Measurements from ENCODE around the gene CDKAL1.
"Not testable (repeated sequence)": the region's sequence is repeated elsewhere in the genome, so short reads cannot be mapped to it uniquely, and the experiment has no call there.

The CDKAL1 gene

GRCh38 chr6:20599302-20600051 lies 65.2 kb downstream of the CDKAL1 start:
- no peak for DNase-seq

- no peak for DNase-seq
Measured at GRCh38 chr6:20600831-20601230, 66.6 kb downstream of the CDKAL1 start.

- no peak for DNase-seq
Measured at GRCh38 chr6:20604159-20604558, 69.9 kb downstream of the CDKAL1 start.

DNA sequence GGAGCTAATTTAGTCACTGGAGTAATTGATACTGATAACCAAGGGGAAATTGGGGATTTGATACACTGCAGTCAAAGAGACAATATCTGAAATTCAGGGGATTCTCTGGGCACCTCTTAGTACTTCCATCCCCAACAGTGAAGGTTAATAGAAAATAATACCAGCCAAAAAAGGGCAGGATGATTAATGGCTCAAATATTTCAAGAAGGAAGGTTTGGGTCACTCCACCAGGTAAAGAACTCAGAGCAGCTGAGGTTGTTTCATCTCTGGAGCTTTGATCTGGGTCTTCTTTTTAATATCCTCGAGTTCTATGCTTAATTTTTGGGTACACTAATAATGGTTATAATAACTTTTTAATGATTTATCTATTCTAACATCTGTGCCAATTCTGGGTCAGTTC lies 70.8 kb downstream of the CDKAL1 start:
- DNase-seq, result no peak

DNA sequence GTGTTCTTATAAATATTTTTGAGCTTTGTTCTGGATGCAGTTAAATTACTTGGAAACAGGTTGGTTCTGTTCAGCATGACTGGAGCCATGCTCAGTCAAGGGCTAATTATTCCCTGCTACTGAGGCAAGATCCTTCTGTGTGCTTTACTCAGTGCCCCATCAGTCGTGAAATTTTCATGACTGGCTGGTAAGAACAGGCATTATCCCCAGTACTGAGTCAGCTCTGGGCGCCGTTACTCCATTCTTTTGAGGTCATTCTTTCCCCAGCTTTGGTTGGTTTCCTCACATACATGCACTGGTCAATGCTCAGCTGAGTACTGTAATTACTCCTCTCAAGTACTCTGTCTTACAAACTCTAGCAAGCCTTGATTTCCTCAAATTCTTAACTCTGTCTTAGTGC lies 71.3 kb downstream of the CDKAL1 start:
- no peak for DNase-seq

DNA sequence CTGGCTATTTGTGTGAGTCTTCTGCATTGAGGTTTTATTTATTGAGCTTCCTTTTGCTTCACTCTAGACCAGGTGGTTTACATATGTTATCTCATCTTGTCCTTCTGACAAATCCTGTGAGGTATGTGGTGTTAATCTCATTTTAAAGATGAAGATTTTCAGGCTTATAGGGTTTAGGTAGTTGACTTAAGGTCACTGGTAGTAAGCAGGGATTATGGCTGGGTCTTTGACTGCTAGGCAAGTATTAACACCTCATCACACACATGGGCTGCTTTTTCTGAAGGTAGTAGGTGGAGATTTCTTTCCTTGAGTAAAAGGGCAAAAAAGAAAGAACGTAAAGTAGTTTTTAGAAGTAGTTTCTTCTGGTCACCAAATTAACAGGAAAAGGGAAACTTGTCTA lies 72.6 kb downstream of the CDKAL1 start:
- DNase-seq, result no peak

GRCh38 chr6:20608356-20608755 lies 74.1 kb downstream of the CDKAL1 start:
- no peak for DNase-seq

DNA sequence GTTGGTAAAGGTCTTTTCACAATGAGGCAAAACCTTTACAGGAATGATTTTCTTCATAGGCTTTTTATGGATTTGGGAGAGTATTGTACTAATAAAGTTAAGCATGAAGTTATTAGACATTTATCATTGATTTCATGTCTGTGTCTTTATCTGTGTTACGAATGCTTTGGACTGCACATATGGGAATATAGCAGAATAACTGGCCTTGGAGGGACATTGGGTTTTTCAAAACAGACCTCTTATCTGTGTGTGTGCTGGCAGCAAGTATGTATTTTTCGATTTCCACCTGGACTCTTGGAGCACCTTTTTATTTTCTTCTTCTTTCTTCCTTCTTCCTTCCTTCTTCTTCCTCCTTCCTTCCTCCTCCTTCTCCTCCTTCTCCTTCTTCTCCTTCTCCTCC lies 74.6 kb downstream of the CDKAL1 start:
- DNase-seq, result no peak

GRCh38 chr6:20609924-20610323 lies 75.7 kb downstream of the CDKAL1 start:
- DNase-seq, result not testable (repeated sequence)

DNA sequence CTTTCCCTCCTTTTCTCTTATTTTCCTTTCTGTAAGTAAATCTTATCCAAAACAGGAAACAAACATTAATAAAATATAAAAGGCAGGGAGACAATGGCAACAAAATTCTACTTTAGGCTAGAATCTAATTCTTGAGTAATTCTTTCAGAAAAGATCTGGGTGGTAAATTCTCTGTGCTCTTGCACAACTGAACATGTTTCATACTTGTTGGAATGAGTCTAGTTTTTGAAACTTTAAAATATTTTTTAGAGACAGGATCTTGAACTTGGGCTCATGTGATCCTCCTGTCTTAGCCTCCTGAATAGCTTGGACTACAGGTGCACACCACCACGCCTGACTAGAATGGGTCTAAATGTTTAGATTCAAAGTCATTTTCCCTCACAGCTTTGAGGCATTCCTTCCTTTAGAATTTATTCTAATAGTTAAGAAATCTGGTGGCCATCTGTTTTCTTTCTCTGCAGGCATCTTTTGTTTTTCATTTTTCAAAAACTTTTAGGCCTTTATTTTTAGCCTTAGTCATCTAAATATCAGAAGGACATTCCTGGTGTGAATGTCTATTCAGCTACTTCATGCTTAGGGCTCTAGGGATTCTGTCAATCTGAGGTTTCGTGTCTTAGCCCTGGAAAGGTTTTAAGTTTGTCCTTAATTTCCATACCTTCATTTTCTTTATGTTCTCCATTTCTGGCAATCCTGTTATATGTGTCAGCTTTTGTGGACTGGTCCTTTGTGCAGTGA lies 76.5 kb downstream of the CDKAL1 start:
- DNase-seq, result no peak

GRCh38 chr6:20617537-20617936 lies 83.3 kb downstream of the CDKAL1 start:
- not testable (repeated sequence) for DNase-seq

- DNase-seq, result no peak
Measured at GRCh38 chr6:20620043-20620442, 85.8 kb downstream of the CDKAL1 start.

GRCh38 chr6:20623761-20624160 lies 89.5 kb downstream of the CDKAL1 start:
- no peak for DNase-seq

DNA sequence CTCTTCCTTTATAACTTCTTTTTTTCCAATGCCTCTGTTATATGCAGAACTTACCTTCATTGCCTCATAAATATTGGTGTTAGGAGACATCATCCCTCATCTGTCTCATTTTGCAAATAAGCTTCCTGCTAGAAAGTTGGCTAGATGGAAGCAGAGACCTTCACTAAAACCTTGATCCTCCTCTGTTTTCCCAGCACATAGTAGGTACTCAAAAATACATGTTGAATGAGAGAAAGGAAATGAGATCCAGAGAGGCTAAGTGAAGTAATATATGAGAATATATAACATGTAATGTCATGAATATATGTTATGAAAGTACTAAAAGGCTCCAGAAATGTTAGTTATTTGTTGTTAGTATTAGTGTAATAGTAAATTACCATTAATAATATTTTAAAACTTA lies 91.9 kb downstream of the CDKAL1 start:
- DNase-seq, result no peak

- DNase-seq, result no peak
Measured at GRCh38 chr6:20629509-20629908, 95.3 kb downstream of the CDKAL1 start.

- DNase-seq, result no peak
Measured at GRCh38 chr6:20630136-20630535, 95.9 kb downstream of the CDKAL1 start.

DNA sequence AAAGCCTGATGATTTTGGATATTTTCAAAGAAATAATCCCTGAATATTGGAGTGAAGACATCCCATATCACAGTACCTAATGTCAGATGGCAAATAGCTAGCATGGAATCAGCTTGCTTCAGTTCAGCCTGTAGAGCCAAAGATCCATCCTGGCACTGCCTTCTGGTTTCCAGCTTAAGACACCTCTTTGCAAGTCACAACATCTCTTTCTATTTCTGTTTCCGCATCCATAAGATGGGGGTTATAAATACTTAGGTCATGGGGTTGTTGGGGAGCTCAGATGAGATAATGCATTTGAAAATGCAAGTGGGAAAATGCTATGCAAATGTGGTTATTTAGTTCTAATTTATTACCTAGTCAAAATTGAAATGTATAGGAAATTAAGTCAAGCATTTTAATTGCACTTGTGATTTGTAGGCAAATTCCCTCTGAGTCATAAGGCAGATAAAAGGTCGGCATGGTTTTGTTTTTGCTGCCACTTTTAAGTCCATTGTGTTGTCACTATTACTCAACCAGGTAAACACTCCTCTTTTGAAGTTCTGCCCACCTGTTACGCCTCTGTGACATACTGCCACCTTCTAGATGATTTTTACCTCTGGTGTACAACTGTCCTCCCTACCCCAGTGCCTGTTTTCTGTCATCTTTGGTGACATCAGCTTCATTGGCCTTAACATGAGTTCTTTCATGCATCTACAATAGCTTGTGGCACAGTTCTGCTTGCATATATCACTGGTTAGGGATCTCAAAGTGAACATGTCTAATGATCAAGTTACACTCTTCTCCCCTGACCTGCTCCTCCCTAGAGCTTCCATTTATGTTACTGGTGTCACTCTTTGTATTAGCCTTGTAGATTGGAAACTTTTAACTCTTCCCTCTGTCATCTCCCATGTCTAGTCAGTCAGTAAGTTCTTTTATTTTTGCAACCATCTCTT lies 96.6 kb downstream of the CDKAL1 start:
- no peak for DNase-seq

DNA sequence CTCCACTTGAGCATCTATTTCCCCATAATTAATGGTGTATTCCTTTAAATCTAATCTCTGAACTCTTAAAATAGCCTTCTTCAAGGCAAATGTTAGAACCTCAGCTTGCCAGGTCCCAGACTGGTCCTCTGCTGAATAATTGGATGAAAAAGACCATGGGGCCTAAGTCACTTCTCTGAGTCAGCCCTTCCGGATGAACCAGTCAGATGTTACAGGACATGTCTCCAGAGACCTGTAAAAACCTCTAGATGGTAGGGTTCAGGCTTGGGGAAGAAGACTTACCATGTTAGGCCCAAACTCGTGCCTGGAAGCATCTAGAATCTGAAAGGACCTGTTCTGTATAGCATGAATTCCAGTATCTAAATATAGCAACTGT lies 97.3 kb downstream of the CDKAL1 start:
- DNase-seq, result no peak

- DNase-seq, result no peak
Measured at GRCh38 chr6:20632696-20633095, 98.4 kb downstream of the CDKAL1 start.

- DNase-seq, result no peak
Measured at GRCh38 chr6:20633566-20634340, 99.5 kb downstream of the CDKAL1 start.

- no peak for DNase-seq
Measured at GRCh38 chr6:20639161-20639560, 104.9 kb downstream of the CDKAL1 start.

DNA sequence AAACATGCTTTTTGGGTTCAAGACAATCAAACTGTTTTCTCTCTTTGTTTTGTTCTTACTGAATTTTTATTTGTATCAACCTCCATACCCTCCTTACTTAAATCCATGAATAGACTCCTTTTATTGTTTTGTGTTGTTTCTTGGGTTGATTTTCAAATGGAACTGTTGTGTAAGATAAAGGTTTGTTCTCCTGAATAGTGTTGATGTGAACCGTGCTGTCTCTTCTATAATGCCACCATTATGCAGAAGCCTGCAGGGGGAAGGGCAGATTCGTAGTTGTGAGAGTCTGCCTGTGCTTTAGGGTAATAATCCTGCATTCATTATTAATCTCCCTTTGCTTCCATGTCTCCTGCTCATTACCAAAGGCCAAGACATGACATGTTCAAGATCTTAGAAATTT lies 105.9 kb downstream of the CDKAL1 start:
- DNase-seq, result no peak

GRCh38 chr6:20642441-20642840 lies 108.2 kb downstream of the CDKAL1 start:
- DNase-seq, result no peak
